Measurements from ENCODE around the gene CAMTA1. TPM values are rescaled to one million over a fixed set of nuclear protein-coding genes. Genes with fewer than 3 reads are reported as not detected.

The CAMTA1 gene
- polyA plus RNA-seq, 1 experiment: 64.9 TPM

DNA sequence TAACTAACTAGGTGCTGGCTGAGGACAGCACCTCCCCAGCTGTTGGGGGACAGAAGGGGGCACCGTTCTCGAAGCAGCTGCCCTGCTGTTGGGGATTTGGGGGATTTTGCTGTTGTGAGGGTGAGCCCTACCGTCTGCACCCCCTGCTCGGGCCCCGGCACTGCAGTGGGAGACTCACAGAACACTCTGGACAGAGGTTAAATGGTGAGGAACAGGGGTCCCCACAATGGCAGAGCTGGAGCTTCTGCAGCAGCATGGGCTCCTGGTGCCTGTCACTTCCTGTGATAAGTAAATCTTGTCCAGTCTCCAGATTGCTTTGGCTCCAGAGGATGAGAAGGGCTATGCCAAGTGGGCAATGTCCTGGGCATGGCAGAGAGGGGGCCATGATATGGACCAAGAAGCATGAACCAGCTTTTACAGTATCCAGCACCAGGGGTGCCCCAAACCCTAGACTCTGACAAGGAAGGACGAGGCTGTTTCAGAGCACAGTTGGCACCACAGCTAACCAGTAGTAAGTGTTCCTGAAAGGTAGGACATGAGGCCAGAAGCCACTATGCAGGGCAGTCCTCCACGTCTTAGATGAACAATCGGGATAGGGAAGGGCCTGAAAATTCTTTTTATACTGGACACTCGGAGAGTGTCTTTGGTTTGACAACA lies 620.7 kb downstream of the CAMTA1 start:
- POLR2A ChIA-PET: no interaction called here
- Histone ChIP-seq H3K9me3 (ENCODE audit: control insufficient read depth, insufficient read depth, low read length) (peaks cover 3% of the 10 kb centered on the region), H3K4me3 (ENCODE audit: low read depth, low read length) (no peak overlapping the region), H3K27ac (ENCODE audit: low read depth, low read length) (no peak overlapping the region), H3K27me3 (ENCODE audit: control insufficient read depth, insufficient read depth, low read length) (no peaks in the 10 kb centered on the region)
- TF ChIP-seq CTCF (IDR thresholded peaks at IDR 0.05; ENCODE audit: low read depth, low read length): no peak
- no peak for DNase-seq (ENCODE audit: low read depth, low spot score)
- CTCF ChIA-PET: no interaction called here

GRCh38 chr1:7406641-7407543 lies 621.6 kb downstream of the CAMTA1 start:
- POLR2A ChIA-PET: no interaction called here
- Histone ChIP-seq H3K27ac (ENCODE audit: low read depth, low read length) (no peak overlapping the region), H3K9me3 (ENCODE audit: control insufficient read depth, insufficient read depth, low read length) (peaks cover 3% of the 10 kb centered on the region), H3K4me3 (ENCODE audit: low read depth, low read length) (no peak overlapping the region), H3K27me3 (ENCODE audit: control insufficient read depth, insufficient read depth, low read length) (no peaks in the 10 kb centered on the region)
- CTCF ChIA-PET: no interaction called here
- no peak for DNase-seq (ENCODE audit: low read depth, low spot score)
- TF ChIP-seq CTCF (IDR thresholded peaks at IDR 0.05; ENCODE audit: low read depth, low read length): no peak

DNA sequence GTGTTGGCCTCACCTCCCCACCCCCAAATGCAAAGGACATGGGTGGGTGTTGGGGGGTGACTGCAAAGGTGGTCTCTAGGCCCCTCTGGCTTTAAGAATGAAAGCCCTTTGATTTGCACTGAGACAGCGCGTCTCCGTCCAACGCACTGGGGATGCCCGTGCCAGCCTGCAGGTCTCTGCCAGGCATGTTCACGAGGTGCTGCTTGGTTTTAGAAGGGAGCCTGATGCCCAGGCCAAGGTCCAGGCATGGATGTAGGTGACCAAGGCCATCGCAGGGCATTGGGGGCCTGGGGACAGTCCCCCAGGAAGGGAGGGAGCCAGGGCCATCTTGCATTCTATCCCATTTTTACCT lies 622.3 kb downstream of the CAMTA1 start:
- peaks cover 3% of the 10 kb centered on the region for H3K9me3 ChIP-seq (ENCODE audit: control insufficient read depth, insufficient read depth, low read length)
- CTCF ChIA-PET: no interaction called here
- H3K27me3 ChIP-seq (ENCODE audit: control insufficient read depth, insufficient read depth, low read length): no peaks in the 10 kb centered on the region
- TF ChIP-seq CTCF (IDR thresholded peaks at IDR 0.05; ENCODE audit: low read depth, low read length): no peak
- POLR2A ChIA-PET: no interaction called here
- no peak overlapping the region for H3K4me3 ChIP-seq (ENCODE audit: low read depth, low read length)
- no peak overlapping the region for H3K27ac ChIP-seq (ENCODE audit: low read depth, low read length)
- DNase-seq (ENCODE audit: low read depth, low spot score): no peak

GRCh38 chr1:7407980-7408770 lies 622.9 kb downstream of the CAMTA1 start:
- CTCF ChIA-PET: no interaction called here
- Histone ChIP-seq H3K27ac (ENCODE audit: low read depth, low read length) (no peak overlapping the region), H3K27me3 (ENCODE audit: control insufficient read depth, insufficient read depth, low read length) (no peaks in the 10 kb centered on the region), H3K4me3 (ENCODE audit: low read depth, low read length) (no peak overlapping the region), H3K9me3 (ENCODE audit: control insufficient read depth, insufficient read depth, low read length) (peaks cover 3% of the 10 kb centered on the region)
- DNase-seq (ENCODE audit: low read depth, low spot score): no peak
- TF ChIP-seq CTCF (IDR thresholded peaks at IDR 0.05; ENCODE audit: low read depth, low read length): no peak
- POLR2A ChIA-PET: no interaction called here
